NCI-H1105 treated with DMSO at 0.1 percent for 48 hours (cell line): ENCODE measurements around the gene SRSF3.
"Not testable (repeated sequence)": the region's sequence is repeated elsewhere in the genome, so short reads cannot be mapped to it uniquely, and the experiment has no call there.

Experiments
- DNase-seq: peaks from one replicate; lab custom pipeline; 2025; lab: John Stamatoyannopoulos, UW

SRSF3 gene

GRCh38 chr6:36605143-36605542 lies 11.0 kb downstream of the SRSF3 start:
- DNase-seq = no peak

DNA sequence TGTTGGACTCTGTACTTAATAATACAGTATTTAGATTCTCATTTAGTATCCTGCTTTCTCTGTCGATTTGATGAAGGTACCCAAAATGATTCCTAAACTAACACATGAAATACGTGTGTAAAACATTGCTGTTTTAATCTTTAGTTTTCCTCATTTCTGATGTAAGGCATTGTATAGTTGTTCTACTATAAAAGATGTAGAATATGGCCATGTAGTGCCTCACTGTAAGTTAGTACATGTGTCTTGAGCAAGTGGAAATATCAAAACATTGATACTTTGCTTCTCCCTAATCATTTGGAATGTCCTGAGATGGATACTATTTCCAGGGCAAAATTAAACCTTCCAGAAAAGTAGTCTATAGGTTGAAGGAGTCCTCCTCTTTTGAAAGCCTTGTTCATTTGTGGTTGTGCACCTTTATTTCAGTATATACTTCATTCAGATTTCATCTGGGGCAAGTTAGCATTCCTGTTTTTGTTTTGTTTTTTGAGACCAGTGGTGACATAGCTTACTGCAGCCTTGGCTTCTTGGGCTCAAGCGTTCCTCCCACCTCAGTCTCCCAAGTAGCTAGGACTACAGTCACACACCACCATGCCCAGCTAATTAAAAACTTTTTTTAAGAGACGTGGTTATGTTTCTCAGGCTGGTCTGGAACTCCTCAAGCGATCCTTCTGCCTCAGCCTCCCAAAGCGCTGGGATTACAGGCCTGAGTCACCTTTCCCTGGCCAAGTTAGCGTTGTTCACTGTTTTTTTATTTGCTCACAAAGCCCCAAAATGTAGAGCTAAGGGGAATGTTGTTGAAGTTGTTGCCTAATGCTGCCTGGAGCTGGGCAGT lies 11.6 kb downstream of the SRSF3 start:
- no peak for DNase-seq

- DNase-seq = not testable (repeated sequence)
Measured at GRCh38 chr6:36607305-36607682, 13.1 kb downstream of the SRSF3 start.

DNA sequence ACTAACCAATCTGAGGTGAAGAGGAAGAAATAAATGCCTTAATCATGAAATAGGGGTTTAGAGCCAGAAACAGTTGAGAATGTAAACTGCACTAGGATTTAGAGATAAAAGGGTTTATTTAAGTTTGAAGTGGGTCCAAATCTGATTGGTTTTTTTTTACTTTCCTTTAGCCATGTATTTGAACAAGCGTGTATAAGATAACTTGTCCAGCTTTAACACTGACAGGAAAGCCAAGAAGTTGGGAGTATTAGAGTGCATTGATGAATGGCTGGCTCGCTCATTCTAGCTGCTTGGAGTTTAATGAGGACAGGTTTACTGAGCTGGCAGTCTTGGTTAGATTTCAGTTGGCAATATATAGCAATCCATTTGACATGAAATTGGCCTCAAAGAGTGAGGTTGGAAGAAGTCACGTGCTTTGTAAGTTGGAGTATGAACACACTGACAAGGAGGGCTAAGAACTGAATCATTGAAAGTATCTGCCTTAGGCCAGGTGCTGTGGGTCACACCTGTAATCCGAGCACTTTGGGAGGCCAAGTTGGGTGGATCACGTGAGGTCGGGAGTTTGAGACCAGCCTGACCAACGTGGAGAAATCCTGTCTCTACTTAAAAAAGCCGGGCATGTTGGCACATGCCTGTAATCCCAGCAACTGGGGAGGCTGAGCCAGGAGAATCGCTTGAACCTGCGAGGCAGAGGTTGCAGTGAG lies 13.7 kb downstream of the SRSF3 start:
- DNase-seq = no peak

DNA sequence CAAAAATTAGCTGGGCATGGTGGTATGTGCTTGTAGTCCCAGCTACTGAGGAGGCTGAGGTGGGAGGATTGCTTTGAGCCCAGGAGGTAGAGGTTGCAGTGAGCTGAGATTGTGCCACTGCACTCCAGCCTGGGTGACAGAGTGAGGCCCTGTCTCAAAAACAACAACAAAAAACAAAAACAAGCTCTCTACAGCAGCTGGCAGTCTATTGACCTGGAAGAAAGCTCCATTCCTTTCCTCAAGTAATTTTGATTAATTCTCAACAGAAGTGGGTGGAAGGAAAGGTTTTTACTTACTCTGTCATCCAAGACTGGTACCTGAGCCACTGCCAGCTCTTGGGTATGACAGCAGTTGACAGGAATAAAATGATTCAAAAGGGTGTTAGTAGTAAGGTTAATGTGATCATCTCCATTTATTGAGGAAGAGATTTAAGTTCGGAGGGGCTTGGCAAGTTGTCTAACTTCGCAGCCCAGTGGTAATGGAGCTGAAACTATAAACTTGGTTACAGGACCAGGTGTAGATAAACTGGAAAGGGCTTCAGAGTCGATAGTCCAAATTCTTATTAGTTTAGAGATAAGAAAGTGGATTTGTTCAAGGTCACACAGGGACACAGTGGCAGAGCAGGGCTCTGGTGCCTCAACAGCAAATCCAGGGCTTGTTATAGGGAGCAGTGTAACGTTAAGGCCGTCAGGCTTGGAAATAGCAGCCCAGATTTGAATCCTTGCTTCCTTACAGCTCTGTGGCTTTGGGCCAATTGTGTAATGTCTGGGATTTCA lies 14.8 kb downstream of the SRSF3 start:
- no peak for DNase-seq

- no peak for DNase-seq
Measured at GRCh38 chr6:36609582-36609981, 15.4 kb downstream of the SRSF3 start.

DNA sequence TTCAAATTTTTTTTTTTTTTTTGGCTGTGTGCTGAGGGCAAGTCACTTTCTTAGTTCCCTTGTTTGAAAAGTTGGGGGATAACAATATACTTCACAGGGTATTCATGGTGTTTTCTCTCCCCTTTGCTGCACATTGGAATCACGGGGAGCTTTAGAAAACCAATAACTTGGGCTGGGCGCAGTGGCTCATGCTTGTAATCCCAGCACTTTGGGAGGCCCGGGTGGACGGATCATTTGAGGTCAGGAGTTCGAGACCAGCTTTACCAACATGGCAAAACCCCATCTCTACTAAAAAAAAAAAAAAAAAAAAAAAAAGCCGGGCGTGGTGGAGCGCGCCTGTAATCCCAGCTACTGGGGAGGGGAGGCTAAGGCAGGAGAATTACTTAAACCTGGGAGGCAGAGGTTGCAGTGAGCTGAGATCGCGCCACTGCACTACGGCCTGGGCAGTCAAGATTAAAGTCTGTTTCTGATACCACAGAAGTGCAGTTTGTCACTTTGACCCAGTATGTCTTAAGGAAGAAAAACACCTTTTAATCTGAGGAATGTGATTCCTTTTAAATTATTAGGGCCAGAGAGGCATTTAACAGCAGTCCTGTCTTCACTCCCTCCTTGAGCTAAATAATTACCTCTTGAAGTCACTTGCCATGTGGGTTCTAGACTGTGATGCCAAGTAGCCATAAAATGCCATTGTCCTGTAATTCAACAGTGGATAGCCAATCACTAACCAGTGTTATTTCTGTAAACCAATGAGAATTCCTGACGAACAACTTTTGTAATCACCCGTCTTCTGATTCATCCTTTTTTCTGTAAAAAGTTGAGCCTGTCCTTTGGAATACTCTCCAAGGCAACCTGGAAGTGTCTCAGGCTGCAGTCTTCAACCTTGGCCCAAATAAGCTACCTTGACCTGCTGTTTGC lies 16.1 kb downstream of the SRSF3 start:
- no peak for DNase-seq

DNA sequence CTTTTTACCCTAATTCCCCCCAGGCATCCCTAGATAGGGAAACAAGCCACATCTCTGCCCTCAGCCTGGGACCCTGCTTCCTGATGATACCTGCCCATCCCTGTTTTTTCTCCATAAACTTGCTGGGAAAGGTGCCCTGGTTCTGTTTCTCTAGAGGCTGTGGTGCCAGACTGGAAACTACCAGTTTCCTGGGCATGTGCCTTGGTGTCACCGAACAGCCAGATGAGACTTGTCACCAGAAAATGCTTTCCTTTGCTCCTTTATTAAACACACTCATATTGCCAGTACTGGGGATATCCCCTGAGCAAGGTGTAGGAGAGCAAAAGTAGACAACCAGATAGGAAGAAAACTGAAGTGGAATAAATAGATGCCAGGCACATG lies 16.8 kb downstream of the SRSF3 start:
- DNase-seq = no peak

- not testable (repeated sequence) for DNase-seq
Measured at GRCh38 chr6:36611679-36612078, 17.5 kb downstream of the SRSF3 start.

DNA sequence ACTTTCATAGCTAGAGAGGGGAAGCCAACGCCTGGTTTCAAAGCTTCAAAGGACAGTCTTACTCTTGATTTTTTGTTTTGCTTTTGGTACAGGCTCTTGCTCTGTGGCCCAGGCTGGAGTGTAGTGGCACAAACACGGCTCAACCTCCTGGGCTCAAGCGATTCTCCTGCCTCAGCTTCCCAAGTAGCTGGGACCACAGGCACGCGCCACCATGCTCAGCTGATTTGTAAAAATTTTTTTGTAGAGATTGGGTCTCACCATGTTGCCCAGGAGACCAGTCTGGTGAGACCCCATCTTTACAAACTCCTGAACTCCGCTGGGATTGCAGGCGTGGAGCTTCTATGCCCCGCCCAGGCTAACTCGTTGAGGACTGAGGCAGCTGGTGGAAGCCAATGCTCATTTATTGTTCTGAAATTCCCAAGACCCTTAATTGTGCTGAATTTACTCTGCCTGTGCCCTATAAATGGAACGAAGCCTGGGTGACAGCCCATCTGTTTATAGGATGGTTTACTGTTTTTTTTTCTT lies 18.0 kb downstream of the SRSF3 start:
- DNase-seq = no peak

- DNase-seq = no peak
Measured at GRCh38 chr6:36613200-36613995, 19.2 kb downstream of the SRSF3 start.

GRCh38 chr6:36615018-36615761 lies 21.0 kb downstream of the SRSF3 start:
- peak; percentile 46 for DNase-seq

DNA sequence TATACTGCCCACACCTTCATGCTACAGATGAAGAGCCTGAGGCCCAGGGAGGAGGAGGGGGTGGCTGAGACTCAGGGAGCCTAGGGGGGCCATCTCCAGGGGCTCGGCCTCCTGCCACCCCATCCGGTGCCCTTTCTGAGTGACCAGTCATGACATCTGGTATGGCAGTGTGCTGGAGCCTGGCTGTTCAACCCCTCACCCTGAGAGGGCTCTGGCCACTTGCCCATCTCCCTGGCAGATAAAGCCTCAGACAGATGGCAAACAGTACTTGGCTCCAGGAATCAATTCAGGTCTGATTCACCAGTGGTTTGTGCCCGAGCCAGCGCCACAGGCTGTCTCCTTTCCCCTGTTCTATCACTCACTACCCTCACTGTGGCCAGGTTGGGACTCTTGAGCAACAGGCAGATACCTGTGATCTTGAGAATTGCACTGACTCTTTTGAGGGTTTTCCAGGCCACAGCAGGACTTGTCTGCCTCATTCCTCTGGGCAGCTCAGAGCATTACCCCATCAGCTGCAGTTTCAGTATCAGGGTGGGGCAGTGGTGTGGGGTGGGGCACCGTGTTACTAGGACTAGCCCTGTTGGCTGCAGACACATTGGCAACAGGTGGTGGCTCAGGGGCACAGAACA lies 22.8 kb downstream of the SRSF3 start:
- peak; percentile 91 for DNase-seq

DNA sequence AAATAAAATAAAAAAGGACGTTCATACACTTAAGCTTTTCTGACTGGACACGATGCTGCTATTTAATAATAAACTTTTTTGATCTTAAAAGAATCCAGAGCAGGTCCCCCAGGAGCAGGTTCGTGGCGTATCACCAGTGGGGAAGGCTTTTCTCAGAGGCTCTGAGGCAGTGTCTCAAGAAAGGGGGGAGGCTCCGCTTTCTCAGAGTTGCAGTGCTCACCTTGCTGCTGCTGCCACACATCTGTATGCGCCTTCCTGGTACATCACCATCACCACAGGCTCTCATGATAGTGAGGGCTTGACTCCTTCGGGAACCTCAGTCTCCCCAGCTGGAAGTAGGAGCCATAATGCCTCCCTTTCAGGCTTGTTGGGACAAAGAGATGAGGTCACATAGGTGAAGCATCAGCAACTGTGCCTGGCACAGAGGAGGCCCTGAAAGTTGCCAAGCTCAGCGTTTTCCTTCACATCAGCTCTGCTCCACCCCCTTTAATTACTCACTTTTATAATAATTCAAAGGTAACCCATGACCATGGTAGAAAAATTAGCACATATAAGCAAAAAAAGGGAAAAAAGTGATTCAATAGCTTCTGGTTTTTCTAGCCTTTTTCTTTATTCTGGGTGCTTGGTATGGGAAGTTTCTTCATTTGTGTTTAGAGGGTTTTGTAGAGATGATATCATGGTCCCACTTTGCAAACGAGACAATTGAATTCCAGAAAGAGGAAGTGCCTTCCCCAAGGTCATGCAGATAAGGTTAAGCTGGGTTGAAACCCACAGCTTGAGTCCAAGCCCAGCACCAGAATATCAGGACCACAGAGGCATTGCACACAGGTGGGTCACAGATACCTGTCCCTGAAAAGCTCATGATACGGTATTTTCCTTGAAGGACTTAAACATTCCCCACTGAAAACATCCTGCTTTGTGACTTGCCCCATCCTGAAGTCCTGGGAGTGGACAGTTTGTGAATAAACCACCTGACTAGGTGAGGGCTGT lies 24.5 kb downstream of the SRSF3 start:
- DNase-seq = no peak

GRCh38 chr6:36621371-36621855 lies 27.3 kb downstream of the SRSF3 start:
- DNase-seq = no peak

DNA sequence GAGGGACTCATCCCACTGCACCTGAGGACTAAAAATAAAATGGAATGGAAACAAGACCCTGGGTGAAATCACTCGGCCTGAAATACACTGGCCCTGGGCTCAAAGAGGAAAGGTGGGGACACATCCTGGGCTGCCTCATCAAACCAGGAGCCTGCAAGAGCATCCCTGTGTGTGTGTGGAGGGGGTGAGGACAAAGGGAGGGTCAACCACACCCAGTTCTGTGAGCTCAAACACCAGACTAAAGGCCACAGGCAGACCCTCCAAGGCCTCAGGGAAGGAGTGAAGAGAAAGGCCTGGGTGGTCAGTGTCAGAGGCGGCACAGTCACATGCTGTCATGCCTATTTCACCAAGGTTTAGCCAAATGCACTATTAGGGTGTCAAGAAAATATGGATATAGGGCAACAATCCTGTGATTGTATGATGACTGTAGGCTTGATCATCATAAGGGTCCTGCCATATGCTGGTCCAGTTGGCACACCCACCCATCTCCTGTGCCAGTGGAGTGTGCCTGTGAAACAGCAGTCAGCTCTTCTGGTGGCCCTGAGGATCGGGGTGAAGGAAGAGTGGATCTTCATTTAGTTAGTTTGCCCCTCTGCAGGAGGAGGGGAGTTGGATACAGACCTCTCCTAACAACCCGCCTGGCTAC lies 28.9 kb downstream of the SRSF3 start:
- no peak for DNase-seq
